ELF-1 (cell line): ENCODE measurements around the gene PLEKHM1.
"Not testable (repeated sequence)": the region's sequence is repeated elsewhere in the genome, so short reads cannot be mapped to it uniquely, and the experiment has no call there.

Experiments used
- DNase-seq: peaks from one replicate; pipeline ENCODE4 v3.0.0-alpha.2; 2016; ENCODE audit warnings: low read depth, low spot score

PLEKHM1 gene

DNA sequence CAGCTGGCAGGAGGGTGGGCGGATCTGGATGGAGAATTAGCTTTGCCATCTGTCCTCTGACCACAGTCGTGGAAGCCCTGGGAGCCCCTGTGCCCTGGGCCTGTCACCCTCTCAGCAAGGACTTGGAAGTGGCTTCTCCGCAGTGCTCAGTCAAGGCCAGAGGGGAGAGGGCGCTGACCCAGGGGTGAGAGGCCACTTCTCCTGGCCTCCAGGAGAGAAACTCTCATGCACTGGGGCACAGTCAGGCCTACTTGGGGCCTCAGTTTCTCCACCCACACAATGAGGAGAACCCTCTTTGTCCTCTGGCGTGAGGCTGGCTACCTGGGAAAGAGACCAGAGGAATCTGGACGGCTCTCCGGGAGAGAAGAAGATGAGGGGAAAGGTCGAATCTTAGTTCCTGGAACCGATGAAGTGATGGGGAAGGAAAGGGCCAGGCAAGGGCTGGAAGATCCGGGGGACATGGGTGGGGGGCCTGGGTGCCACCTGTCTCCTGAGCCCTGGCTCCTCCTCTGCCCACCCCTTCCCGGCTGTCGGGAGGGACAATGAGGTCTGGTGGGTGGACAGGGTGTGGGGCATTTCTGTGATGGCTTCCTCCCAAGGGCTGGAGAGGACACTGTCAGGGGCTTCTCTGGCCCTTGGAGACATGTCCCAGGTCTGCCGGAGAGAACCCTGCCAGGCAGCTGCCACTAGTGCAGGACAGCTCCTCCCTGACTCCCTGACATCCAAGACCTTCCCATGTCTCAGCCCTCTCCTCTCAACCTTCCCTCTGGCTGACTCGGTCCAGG, 48.8 kb downstream of the PLEKHM1 start:
- no peak for DNase-seq

DNA sequence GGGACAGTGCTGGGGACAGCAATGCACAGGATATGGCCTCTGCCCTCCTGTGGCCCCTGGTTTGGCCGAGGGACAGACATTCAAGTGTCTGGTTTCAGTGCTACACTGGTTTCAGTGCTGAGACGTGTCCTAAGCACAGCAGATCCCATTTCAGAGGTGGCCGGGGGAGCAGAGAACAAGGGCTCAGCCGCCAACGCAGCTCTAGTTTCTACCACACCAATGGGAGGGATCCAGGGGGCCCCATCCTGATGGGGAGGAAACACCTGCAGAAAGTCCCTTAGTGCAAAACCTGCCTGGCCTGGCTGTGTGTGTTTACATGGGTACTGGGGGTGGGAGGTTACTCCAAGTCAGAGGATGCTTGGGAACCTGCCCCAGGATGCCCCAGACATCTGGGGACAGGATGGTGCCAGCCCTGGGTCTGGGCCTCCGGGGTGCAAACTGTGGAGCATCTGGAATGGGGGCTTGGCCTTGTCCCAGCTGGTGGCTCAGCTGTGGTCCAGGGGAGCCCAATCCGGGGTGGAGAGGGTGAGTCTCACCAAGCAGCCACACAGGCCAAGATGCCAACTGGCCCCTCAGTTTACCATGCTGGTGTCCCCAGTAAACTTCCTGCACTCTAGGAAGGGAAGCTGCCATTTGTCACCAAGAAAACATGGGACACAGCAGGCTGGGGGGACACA, 49.5 kb downstream of the PLEKHM1 start:
- DNase-seq: not testable (repeated sequence)

DNA sequence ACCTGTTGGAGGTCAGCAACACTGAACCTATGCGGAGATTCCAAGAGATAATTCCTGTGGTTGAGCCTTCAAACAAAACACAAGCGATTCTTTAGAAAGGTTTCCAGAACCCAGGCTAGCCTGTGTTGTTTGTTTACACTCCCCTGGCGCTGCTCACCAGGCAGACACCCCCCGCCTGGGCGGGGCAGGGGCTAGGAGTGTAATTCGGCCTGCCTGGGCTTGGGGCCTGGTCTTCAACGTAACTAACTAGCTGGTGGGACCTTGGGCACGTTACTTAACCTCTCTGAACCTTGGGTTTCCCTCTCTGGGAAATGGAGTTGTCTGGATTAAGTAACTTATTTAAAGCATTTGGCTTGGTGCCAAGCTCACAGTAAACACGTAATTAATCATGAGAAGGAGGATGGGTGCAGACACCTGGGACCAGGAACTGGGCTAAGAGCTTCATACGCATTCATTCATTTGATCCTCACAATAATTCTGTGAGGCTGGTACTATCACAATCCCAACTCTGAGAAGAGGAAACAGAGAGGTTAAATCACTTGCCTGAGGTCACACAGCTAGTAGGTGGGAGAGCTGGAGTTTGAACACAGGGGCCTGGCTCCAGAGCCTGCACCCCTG, 50.3 kb downstream of the PLEKHM1 start:
- peak; percentile 92 for DNase-seq

DNA sequence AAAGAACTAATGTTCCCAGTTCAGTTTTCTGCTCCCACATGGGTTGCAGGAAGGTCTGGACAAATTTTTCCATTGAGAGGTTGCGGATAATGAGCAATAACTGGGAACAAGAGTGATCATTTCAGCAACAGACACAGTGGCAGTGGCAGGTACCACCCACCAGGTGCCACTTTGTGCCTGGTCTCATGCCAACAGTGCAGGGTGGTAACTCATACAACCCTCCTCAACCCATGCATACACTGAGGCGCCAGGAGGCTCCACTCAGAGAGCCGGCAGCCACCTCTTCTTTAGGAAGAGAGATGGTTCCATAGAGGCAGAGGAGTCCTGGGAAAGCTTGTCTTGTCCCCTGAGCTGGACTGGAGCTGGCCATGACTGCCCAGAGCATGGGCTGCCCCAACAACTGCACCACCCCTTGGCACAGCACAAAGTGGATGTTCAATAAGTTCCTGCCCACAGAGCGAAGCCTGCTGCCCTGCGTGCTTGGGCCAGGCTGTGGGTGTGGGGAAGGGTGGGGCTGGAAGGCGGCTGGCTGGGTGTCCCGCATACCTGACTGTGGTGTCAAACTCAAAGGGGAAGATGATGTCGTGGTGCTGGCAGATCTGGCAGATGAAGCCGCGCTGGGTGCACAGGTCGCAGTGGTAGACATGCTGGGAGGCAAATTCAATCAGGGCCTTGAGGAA, 51.5 kb downstream of the PLEKHM1 start:
- no peak for DNase-seq

DNA sequence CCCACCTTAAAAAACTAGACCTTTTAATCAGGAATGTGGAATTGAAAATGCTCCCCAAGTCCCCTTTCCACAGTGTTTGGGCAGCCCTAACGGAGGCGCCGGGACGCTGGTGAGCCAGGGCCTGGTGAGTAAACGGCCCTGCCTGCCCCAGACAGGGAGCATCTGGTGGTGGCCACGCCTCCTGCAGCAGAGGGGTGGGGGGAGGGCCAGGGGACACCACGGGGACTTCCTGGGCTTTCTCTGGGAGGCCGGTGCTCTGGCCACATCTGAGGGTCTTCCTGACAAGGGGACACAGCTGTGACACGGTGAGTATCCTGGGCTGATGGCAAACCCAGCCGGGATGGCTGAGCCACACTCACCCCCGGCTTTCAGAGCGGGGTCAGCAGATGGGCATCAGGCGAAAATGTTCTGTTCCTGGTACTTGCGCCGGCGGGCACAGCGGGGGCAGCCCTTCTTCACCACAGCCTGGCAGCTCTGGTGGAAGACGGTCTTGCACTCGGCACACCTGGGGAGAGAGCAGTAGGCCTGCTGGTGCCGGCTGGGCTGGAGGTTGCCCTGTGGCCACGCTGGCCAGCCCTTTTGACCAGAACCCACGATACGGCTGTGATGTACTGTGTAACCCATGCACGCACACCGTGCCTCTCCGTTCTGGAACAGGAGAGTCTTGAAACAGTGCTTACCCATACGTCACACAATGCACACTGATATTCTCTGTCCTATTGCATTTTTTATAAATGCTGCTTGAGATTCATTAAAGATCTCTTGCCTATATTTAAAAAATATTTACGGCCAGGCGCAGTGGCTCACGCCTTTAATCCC, 52.8 kb downstream of the PLEKHM1 start:
- DNase-seq: no peak

- no peak for DNase-seq
Observed at GRCh38 chr17:45436625-45437464, 53.7 kb downstream of the PLEKHM1 start.

- DNase-seq: peak; percentile 84
Observed at GRCh38 chr17:45436161-45436560, 54.4 kb downstream of the PLEKHM1 start.

GRCh38 chr17:45435481-45435880, 55.0 kb downstream of the PLEKHM1 start:
- no peak for DNase-seq

DNA sequence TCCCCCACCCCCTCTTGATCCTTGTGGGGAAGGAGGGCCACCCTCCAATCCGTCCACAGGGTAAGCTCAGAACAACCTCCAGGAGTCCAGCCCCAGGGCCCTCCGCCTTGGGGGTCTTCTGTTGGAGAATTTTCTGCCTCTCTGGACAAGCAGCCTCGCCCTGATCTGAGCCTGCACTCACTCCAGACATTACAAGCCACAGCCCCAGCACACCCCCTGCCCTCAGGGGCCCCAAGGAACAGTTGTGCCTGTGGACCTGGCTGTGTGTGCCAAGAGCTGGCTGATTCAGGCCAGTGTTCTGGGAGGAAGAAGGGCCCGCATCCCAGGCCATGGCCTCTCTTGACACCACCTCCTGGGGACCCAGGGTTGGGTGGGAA, 57.4 kb downstream of the PLEKHM1 start:
- peak; percentile 79 for DNase-seq

DNA sequence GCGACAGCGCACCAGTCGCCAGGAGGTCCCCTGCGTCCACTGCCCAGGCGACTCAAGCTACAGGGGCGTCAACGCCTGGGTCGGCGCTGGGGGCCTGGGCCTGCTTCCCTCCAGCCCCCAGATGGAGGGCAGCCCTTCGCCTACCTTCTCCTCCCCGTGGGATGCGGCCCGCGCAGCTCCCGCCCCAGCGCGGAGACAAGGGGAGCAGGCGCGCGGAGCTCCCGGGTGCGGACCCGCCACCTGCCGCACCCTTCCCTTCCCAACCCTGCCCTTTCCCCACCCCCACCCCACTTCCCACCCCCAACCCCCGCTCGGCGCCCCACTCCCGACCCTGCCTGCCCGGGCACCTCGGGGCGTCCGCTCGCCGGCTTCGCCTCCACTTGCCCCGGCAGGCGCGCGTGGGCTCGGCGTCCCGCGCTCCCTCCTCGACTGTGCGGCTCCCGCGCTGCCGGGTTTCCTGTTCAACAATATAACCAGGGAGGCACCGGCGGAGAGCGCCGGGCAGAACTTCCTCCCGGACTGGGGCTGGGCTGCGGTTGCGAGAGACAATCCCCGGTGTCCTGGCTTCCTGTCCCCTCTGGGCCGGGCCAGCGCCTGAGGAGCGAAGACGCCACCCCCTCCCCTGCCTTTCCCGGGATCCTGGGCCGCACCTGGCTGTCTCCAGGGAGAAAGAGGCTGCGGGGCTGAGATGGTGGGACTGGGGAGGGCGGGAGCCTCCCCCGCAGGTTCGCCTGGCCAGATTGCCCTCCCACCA, 57.9 kb downstream of the PLEKHM1 start, which contains the start of gene ARHGAP27:
Gene ARHGAP27, minus strand, starts transcription at position 466 of the 754 bp plus-strand sequence. CDS start 2,591 bp downstream, outside the sequence.
- no peak for DNase-seq

DNA sequence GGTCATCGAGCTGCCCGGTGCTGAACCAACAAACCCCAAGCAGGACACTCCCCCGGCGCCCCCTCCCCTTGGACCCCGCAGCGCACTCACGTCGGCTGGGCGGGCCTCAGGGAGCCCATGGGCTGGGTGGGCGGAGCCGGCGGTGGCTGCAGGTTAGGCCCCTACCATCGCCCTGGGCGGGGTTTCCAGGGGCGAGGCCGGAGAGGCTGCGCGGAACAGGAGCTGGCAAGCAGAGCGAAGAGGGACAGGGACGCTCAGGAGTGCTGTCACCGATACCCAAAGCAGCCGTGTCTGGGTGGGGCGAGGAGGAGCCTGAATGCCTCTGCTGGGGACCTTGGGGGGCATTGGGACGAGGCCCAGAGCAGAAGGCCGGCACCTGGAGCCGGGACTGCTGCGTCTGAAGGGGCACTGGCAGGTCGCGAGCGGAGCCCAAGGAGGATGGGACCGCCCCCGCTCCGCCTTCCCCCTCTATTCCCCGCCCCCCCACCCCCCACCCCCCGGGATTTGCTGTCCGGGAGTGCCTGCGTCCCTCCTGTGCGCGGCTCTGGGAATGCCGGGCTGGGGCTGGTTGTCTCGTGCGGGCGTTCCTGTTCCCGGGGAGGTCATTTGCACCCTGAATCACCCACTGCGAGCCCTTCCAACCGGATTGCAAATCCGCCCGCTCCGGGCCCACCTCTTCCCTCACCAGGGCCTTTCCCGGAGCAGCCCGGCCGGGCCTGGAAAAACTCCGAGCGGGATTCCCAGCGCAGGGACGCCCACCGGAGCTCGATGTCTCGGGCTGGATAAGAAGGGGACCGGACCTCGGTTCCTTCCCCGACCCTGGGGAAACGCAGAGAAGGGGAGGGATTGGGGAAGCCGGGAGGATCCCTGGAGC, 58.8 kb downstream of the PLEKHM1 start:
- DNase-seq: peak; percentile 94

GRCh38 chr17:45430738-45431530, 59.6 kb downstream of the PLEKHM1 start:
- peak; percentile 73 for DNase-seq

DNA sequence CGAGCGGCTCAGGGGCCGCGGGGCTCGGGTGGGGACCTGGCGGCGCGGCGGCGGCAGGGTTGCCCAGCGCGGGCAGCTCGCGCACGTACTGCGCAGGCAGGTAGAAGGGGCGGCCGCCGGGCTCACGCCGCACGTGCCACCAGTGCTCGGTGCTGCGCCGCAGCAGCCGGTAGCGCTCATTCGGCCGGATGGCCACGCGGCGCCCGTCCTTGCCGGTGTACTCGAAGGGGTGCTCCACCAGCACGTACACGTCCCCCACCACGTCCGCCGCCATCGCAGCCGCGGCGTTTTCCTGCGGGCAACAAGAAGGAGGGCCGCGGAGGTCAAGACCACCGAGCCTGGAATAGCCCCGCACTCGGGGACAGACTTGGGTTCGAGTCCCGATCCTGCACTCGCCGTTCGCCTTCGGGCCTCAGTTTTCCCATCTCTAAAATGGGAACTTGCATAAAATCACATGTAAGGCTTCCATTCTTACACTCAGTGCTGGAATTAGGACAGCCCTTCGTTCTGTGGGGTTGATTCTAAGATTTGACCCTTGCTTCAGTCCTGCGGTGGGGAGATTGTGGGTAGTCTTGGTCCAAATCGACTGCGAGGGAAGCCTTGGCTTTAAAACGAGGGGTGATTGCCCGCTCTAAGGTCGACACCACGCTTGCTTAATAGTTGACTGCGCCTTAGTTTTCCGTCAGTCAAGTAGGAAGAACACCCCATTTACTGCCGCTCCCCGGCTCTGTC, 60.3 kb downstream of the PLEKHM1 start:
- DNase-seq: peak; percentile 41

GRCh38 chr17:45429339-45430005, 61.0 kb downstream of the PLEKHM1 start:
- DNase-seq: peak; percentile 64

DNA sequence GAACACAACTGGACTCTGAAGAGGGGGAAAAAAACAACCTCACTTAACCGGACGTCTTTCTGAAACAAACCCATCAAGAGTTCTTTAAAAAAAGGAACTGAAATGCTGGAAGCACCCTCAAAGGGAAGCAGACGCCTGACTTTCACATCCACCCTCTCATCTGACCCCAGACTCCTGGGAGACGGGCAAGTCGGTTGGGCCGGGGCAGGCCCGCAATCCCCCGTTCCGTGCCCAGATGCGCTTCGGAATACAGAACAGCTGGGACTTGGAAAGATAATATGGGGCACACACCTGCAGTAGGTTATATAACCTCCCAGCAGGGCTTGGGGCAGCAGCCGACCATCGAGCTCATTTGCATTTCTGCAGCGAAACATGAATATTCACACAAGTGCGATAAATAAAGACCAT, 61.6 kb downstream of the PLEKHM1 start:
- no peak for DNase-seq

GRCh38 chr17:45428050-45428617, 62.4 kb downstream of the PLEKHM1 start:
- DNase-seq: peak; percentile 91
